Endodermal cell (in vitro differentiated cells): Measurements from ENCODE around the gene NUMBL. TPM values are rescaled to one million over a fixed set of nuclear protein-coding genes. Genes with fewer than 3 reads are reported as not detected.

Experiments
- DNase-seq: peaks from one replicate; pipeline ENCODE4 v3.0.0-alpha.2; 2017
- H3K27ac ChIP-seq: 2 replicates; pipeline ENCODE4 v1.5.1; 2013; ENCODE audit warnings: mild to moderate bottlenecking, low read depth, low read length, moderate library complexity
- H3K27me3 ChIP-seq: 2 replicates; pipeline ENCODE4 v1.6.1; 2013; ENCODE audit warnings: mild to moderate bottlenecking, low read length, moderate library complexity; ENCODE audit not compliant: insufficient read depth, control insufficient read depth, poor library complexity, severe bottlenecking
- H3K36me3 ChIP-seq: 2 replicates; pipeline ENCODE4 v1.7.0; 2013; ENCODE audit warnings: mild to moderate bottlenecking, low read length, moderate library complexity; ENCODE audit not compliant: control insufficient read depth, insufficient read depth
- H3K4me1 ChIP-seq: one replicate; pipeline ENCODE4 v1.7.0; 2013; ENCODE audit warnings: low read length; ENCODE audit not compliant: control insufficient read depth, insufficient read depth
- H3K4me3 ChIP-seq: 2 replicates; pipeline ENCODE4 v1.5.1; 2013; ENCODE audit warnings: mild to moderate bottlenecking, low read length, moderate library complexity
- H3K9ac ChIP-seq: 2 replicates; pipeline ENCODE4 v1.6.1; 2013; ENCODE audit warnings: mild to moderate bottlenecking, low read length, moderate library complexity; ENCODE audit not compliant: poor library complexity, severe bottlenecking; ENCODE audit errors: extremely low read depth
- H3K9me3 ChIP-seq: 2 replicates; pipeline ENCODE4 v1.6.1; 2013; ENCODE audit warnings: mild to moderate bottlenecking, low read length, moderate library complexity; ENCODE audit not compliant: control insufficient read depth
- H3K27ac Mint-ChIP-seq: 2 replicates; pipeline ENCODE4 v1.8.0; 2020; ENCODE audit warnings: mixed read lengths
- H3K27me3 Mint-ChIP-seq: 2 replicates; pipeline ENCODE4 v1.8.0; 2021; ENCODE audit warnings: mild to moderate bottlenecking, mixed read lengths; ENCODE audit not compliant: insufficient read depth
- H3K36me3 Mint-ChIP-seq: 2 replicates; pipeline ENCODE4 v1.8.0; 2020; ENCODE audit warnings: low read depth, mixed read lengths
- H3K4me1 Mint-ChIP-seq: 2 replicates; pipeline ENCODE4 v1.8.0; 2020; ENCODE audit warnings: mixed read lengths
- H3K4me3 Mint-ChIP-seq: 2 replicates; pipeline ENCODE4 v1.8.0; 2020; ENCODE audit warnings: mild to moderate bottlenecking, moderate library complexity, mixed read lengths
- H3K9me3 Mint-ChIP-seq: 2 replicates; pipeline ENCODE4 v1.8.0; 2020; ENCODE audit warnings: mild to moderate bottlenecking, mixed read lengths
- WGBS, 2 experiments: methylation state at CpG; one replicate each; pipeline versions ENCODE4 v1.1.5 to v1.1.7; 2013; ENCODE audit warnings: missing lambda C conversion rate in 2 of 2, mixed read lengths in 1 of 2; ENCODE audit not compliant: insufficient coverage in 1 of 2, insufficient read length in 1 of 2; 5-methylcytosine and 5-hydroxymethylcytosine counted together
- total RNA-seq, 2 donors: library from RNA; stranded (reverse); fragmentation: NEBNext Ultra II Directional in 1 of 2; extraction: Animal tissue kit (Norgen Biotek cat#: 25700) in 1 of 2; gene quantifications; 2 replicates in 1 of 2; 3 replicates in 1 of 2; pipeline ENCODE4 v1.2.1, GENCODE V29; 2021
- TF ChIP-seq, protein P1 (sequence below): fragments of 200-600 bp; sonication (generic); conservative IDR thresholded peaks from 2 replicates; pipeline ENCODE4 v1.5.0; 2021; ENCODE audit warnings: antibody characterized with exemption, mild to moderate bottlenecking

The NUMBL gene
- total RNA-seq, 2 donors from 2014 or later, result 32.7 to 46.9 TPM

DNA sequence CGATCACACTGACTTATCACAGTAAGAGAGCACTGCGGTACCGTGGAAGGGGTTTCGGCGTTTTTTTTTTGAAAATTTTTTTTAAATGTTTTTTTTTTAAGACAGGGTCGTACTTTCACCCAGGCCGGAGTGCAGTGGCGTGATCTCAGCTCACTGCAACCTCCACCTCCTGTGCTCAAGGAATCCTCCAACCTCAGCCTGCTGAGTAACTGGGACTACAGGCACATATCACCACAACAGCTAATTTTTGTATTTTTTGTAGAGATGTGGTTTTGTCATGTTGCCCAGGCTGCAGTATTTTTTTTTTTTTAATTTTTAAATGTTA is 70.3 kb downstream of the NUMBL start:
- H3K27ac Mint-ChIP-seq, result no peak overlapping the region
- DNase-seq, result no peak
- H3K9me3 Mint-ChIP-seq, result no peaks in the 10 kb centered on the region
- Histone ChIP-seq H3K9me3 (no peaks in the 10 kb centered on the region), H3K4me1 (no peaks in the 10 kb centered on the region), H3K36me3 (peaks cover 45% of the 10 kb centered on the region), H3K27ac (no peak overlapping the region), H3K9ac (no peak overlapping the region), H3K4me3 (no peak overlapping the region), H3K27me3 (no peaks in the 10 kb centered on the region)
- 98 to 99% methylated on average over 6 of the region's 8 CpGs for WGBS, 2 experiments
- H3K4me1 Mint-ChIP-seq, result peaks cover 18% of the 10 kb centered on the region
- H3K27me3 Mint-ChIP-seq, result no peaks in the 10 kb centered on the region
- peaks cover 53% of the 10 kb centered on the region for H3K36me3 Mint-ChIP-seq
- no peak overlapping the region for H3K4me3 Mint-ChIP-seq
- TF ChIP-seq, protein P1, sequence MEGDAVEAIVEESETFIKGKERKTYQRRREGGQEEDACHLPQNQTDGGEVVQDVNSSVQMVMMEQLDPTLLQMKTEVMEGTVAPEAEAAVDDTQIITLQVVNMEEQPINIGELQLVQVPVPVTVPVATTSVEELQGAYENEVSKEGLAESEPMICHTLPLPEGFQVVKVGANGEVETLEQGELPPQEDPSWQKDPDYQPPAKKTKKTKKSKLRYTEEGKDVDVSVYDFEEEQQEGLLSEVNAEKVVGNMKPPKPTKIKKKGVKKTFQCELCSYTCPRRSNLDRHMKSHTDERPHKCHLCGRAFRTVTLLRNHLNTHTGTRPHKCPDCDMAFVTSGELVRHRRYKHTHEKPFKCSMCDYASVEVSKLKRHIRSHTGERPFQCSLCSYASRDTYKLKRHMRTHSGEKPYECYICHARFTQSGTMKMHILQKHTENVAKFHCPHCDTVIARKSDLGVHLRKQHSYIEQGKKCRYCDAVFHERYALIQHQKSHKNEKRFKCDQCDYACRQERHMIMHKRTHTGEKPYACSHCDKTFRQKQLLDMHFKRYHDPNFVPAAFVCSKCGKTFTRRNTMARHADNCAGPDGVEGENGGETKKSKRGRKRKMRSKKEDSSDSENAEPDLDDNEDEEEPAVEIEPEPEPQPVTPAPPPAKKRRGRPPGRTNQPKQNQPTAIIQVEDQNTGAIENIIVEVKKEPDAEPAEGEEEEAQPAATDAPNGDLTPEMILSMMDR, result no peak

DNA sequence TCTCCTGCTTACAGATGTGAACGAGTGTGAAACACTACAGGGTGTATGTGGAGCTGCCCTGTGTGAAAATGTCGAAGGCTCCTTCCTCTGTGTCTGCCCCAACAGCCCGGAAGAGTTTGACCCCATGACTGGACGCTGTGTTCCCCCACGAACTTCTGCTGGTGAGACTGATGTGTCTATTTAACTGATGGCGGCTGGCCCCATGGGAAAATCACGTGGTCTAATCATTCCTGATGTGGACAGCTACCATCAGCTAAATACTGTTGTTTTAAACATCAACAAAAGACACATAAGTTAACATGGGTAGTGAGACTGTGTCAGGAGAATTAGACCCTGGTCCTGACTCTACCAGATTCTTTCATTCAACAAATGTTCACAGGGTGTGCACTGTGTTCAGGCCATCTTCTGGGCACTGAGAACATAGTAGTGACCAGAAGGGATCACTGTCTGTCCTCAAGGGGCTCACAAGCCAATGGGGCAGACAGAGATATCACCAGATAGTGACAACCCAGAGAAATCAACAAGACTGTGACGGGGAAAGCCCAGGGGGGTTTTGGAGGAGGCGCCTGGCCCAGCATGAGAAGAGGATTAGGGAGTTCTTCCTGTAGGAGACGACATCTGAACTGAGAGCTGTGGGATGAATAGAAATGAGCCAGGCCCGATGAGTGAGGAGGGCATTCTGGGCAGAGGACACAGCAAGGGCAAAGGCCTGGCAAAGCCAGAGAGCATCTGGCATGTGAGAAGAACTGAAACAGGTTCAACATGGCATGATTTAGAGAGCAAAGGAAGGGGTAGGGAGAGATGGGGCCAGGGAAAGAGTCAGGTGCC is 70.9 kb downstream of the NUMBL start:
- no peak overlapping the region for H3K4me3 Mint-ChIP-seq
- peaks cover 42% of the 10 kb centered on the region for H3K36me3 ChIP-seq
- H3K36me3 Mint-ChIP-seq, result peaks cover 50% of the 10 kb centered on the region
- no peaks in the 10 kb centered on the region for H3K9me3 ChIP-seq
- no peaks in the 10 kb centered on the region for H3K4me1 ChIP-seq
- no peaks in the 10 kb centered on the region for H3K27me3 ChIP-seq
- no peaks in the 10 kb centered on the region for H3K9me3 Mint-ChIP-seq
- TF ChIP-seq, protein P1, result no peak
- H3K4me3 ChIP-seq, result no peak overlapping the region
- no peak overlapping the region for H3K27ac Mint-ChIP-seq
- H3K9ac ChIP-seq, result no peak overlapping the region
- DNase-seq, result no peak
- H3K27me3 Mint-ChIP-seq, result no peaks in the 10 kb centered on the region
- WGBS, 2 experiments, result 82 to 89% methylated on average over 10 of the region's 11 CpGs
- H3K27ac ChIP-seq, result no peak overlapping the region
- H3K4me1 Mint-ChIP-seq, result peaks cover 21% of the 10 kb centered on the region

DNA sequence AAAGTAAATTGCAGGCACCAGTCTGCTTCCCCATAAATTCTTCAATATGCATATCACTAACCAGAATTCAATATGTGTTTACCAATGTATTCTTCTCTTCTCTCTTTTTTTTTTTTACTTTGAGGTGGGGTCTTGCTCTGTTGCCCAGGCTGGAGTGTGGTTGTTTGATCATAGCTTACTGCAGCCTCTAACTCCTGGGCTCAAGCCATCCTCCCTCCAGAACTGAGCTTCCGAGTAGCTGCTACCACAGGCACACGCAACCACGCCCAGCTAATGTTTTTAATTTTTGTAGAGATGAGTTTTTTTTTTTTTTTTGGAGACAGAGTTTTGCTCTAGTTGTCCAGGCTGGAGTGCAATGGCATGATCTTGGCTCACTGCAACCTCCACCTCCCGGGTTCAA is 72.5 kb downstream of the NUMBL start:
- no peak overlapping the region for H3K9ac ChIP-seq
- Mint-ChIP-seq H3K27ac (no peak overlapping the region), H3K27me3 (peaks cover 1% of the 10 kb centered on the region), H3K4me1 (peaks cover 12% of the 10 kb centered on the region), H3K4me3 (no peak overlapping the region), H3K36me3 (peaks cover 45% of the 10 kb centered on the region), H3K9me3 (no peaks in the 10 kb centered on the region)
- no peaks in the 10 kb centered on the region for H3K4me1 ChIP-seq
- H3K36me3 ChIP-seq, result peaks cover 42% of the 10 kb centered on the region
- no peak overlapping the region for H3K27ac ChIP-seq
- H3K4me3 ChIP-seq, result no peak overlapping the region
- H3K9me3 ChIP-seq, result no peaks in the 10 kb centered on the region
- DNase-seq, result no peak
- TF ChIP-seq, protein P1, result no peak
- no peaks in the 10 kb centered on the region for H3K27me3 ChIP-seq
- 100% methylated on average over 1 to 4 of the region's 4 CpGs for WGBS, 2 experiments
